ENCODE results near the gene KANK4. TPM values are rescaled to one million over a fixed set of nuclear protein-coding genes. Genes with fewer than 3 reads are reported as not detected.

KANK4 gene
- total RNA-seq, 4 donors from 2014 or later: 0.16 TPM; not detected in 3

DNA sequence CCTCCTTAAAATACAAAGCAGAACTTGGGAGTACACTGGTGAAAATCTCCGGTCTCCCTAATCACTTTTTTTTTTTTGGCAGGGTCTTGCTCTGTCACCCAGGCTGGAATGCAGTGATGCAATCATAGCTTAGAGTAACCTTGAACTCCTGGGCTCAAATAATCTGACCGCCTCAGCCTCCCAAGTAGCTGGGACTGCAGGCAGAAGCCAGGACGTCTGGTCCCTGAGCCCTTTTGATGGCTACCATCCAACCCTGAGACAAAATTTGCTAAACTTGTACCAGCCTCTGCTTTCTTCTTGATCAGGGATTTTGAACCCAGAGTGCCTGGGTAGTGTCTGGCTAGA is 120.5 kb downstream of the KANK4 start:
- no peaks in the 10 kb centered on the region for H3K36me3 ChIP-seq
- H3K4me1 ChIP-seq: no peaks in the 10 kb centered on the region
- ATAC-seq (no peak), DNase-seq (no peak)
- intact Hi-C loops (cut with DNase I; ENCODE audit: low total_unique reads) (no loop called here), in situ Hi-C loops (cut with MboI; ENCODE audit: low sequenced_read_pairs in 4 of 4) (loop anchor here in 2 of 4 donors (25.0 kb wide), 1 partner anchor 539 kb away; no protein-coding TSS in a partner anchor)
- no peak overlapping the region for H3K27ac ChIP-seq
- H3K9me3 ChIP-seq: no peaks in the 10 kb centered on the region
- TF ChIP-seq, protein P1, sequence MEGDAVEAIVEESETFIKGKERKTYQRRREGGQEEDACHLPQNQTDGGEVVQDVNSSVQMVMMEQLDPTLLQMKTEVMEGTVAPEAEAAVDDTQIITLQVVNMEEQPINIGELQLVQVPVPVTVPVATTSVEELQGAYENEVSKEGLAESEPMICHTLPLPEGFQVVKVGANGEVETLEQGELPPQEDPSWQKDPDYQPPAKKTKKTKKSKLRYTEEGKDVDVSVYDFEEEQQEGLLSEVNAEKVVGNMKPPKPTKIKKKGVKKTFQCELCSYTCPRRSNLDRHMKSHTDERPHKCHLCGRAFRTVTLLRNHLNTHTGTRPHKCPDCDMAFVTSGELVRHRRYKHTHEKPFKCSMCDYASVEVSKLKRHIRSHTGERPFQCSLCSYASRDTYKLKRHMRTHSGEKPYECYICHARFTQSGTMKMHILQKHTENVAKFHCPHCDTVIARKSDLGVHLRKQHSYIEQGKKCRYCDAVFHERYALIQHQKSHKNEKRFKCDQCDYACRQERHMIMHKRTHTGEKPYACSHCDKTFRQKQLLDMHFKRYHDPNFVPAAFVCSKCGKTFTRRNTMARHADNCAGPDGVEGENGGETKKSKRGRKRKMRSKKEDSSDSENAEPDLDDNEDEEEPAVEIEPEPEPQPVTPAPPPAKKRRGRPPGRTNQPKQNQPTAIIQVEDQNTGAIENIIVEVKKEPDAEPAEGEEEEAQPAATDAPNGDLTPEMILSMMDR (IDR thresholded peaks at IDR 0.05 in 4 of 5, conservative IDR thresholded peaks at IDR 0.05 in 1 of 5): no peak
- TF ChIP-seq POLR2A (IDR thresholded peaks at IDR 0.05): no peak
- H3K4me3 ChIP-seq: no peak overlapping the region
- peaks cover 16 to 27% (median 20%) of the 10 kb centered on the region in 3 donors for H3K27me3 ChIP-seq

DNA sequence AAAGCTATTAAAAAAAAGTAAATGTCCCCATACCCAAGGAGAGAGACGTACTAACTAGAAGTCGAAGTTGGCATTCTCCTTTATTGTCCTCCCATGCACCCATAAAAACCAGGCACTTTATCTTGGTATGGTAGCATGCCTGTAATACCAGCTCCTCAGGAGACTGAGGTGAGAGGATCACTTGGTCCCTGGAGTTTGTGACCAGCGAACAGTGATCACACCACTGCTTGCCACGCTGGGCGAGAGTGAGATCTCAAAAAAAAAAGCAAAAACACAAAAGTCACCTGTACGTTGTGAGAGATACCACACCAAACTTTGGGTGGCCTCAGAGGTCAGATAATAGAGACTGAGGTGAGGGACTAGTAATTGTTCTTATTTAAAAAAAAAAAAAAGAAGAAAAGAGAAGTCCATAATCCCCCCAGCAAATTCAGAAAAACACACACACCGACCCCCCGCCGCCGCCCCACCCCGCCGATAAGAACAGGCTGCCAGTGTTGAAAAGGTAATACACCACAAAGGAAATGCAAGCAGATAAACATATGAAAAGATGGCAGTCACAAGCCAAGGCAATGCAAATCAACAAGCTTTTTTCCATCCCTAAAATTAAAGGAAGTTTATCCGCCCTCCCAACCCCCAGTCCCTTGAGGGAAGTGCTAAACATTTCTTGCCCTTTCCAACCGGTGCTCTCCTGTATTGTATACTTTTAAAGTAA is 121.0 kb downstream of the KANK4 start:
- no peaks in the 10 kb centered on the region for H3K36me3 ChIP-seq
- intact Hi-C loops (cut with DNase I; ENCODE audit: low total_unique reads) (no loop called here), in situ Hi-C loops (cut with MboI; ENCODE audit: low sequenced_read_pairs in 4 of 4) (loop anchor here in 2 of 4 donors (25.0 kb wide), 1 partner anchor 539 kb away; no protein-coding TSS in a partner anchor)
- DNase-seq: no peak
- no peak overlapping the region for H3K4me3 ChIP-seq
- no peaks in the 10 kb centered on the region for H3K4me1 ChIP-seq
- H3K27ac ChIP-seq: no peak overlapping the region
- H3K27me3 ChIP-seq: peaks cover 16 to 29% (median 20%) of the 10 kb centered on the region in 3 donors
- no peaks in the 10 kb centered on the region for H3K9me3 ChIP-seq
- ATAC-seq: no peak
- no peak for TF ChIP-seq POLR2A (IDR thresholded peaks at IDR 0.05)
- TF ChIP-seq, protein P1 (IDR thresholded peaks at IDR 0.05 in 4 of 5, conservative IDR thresholded peaks at IDR 0.05 in 1 of 5): no peak

DNA sequence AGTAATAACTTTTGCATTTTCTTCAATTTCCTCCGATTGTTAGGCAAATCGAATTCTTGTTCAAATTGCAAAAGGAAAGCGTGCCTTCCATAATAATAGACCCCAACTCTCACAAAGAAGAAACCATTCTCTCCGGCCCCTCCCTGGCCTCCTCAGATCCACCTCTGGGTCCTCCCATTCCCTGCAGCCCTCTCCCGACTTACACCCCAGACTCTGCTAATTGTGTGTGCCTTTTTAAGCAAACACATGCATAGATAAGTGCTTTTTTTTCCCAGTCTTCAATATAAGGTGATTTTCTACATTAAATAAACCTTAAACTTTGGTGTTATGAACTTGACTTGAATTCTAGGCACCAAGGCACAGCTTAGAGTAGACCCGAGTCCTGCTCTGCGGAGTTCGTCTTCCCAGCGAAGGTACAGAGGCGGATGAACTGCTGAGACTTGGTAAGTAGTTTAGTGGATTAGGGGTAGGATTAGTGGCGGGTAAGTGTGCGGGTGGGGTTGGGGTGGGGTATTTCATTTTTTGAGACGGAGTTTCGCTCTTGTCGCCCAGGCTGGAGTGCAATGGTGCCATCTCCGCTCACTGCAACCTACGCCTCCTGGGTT is 123.0 kb downstream of the KANK4 start:
- TF ChIP-seq, protein P1 (IDR thresholded peaks at IDR 0.05 in 4 of 5, conservative IDR thresholded peaks at IDR 0.05 in 1 of 5): no peak
- no peak for TF ChIP-seq POLR2A (IDR thresholded peaks at IDR 0.05)
- no peaks in the 10 kb centered on the region for H3K36me3 ChIP-seq
- no peak overlapping the region for H3K27ac ChIP-seq
- ATAC-seq (no peak), DNase-seq (no peak)
- no peaks in the 10 kb centered on the region for H3K4me1 ChIP-seq
- H3K27me3 ChIP-seq: peaks cover 16 to 29% (median 20%) of the 10 kb centered on the region in 3 donors
- intact Hi-C loops (cut with DNase I; ENCODE audit: low total_unique reads) (no loop called here), in situ Hi-C loops (cut with MboI; ENCODE audit: low sequenced_read_pairs in 4 of 4) (loop anchor here in 2 of 4 donors (25.0 kb wide), 1 partner anchor 541 kb away; no protein-coding TSS in a partner anchor)
- H3K9me3 ChIP-seq: no peaks in the 10 kb centered on the region
- H3K4me3 ChIP-seq: no peak overlapping the region

DNA sequence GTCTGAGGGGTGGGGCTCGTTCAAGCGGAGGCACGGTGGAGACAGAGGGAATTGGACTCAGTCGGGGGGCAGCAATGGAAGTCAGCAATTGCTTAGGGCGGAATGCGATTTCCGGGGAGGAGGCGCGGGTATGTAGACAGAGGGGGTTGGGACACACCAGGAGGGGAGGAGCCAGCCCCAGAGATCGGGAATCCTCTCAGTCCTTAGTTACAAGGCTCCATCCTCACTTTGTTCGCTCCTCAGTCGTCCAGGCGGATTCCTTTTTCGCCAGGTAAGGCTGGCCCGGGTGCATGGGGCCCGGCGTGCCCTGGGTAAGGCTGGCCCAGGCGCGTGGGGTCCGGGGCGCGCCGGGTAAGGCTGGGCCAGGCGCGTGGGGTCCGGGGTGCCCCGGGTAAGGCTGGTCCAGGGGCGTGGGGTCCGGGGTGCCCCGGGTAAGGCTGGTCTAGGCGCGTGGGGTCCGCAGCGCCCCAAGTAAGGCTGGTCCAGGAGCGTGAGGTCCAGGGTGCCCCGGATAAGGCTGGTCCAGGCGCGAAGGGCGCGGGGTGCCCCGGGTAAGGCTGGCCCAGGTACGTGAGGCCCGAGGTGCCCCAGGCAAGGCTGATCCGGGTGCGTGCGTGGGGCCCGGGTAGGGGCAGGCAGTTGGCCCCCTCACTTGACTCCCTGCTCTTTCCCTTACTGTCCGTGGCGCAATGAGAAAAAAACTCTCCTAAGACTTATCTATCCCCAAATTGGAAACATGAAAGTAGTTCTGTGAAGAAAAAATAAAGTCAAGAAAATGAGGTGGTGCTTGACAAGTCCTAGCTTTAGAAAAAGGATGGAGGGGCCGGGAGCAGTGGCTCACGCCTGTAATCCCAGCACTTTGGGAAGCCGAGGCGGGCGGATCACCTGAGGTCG is 124.3 kb downstream of the KANK4 start, which contains the start of gene L1TD1:
L1TD1 (plus strand) TSS at position 199 of the 894 bp plus-strand sequence. CDS start 11,780 bp downstream, outside the sequence.
- peaks cover 16 to 29% (median 20%) of the 10 kb centered on the region in 3 donors for H3K27me3 ChIP-seq
- H3K9me3 ChIP-seq: no peaks in the 10 kb centered on the region
- H3K27ac ChIP-seq: no peak within 1 kb of the TSS
- no peak for DNase-seq
- in situ Hi-C loops (cut with MboI; ENCODE audit: low sequenced_read_pairs in 4 of 4) (loop anchor here in 2 of 4 donors (25.0 kb wide), 1 partner anchor 542 kb away; no protein-coding TSS in a partner anchor), intact Hi-C loops (cut with DNase I; ENCODE audit: low total_unique reads) (no loop called here)
- no peaks in the 10 kb centered on the region for H3K4me1 ChIP-seq
- H3K36me3 ChIP-seq: no peaks in the 10 kb centered on the region
- no peak within 1 kb of the TSS for H3K4me3 ChIP-seq
- no peak for ATAC-seq
- TF ChIP-seq POLR2A (IDR thresholded peaks at IDR 0.05): no peak
- TF ChIP-seq, protein P1 (IDR thresholded peaks at IDR 0.05 in 4 of 5, conservative IDR thresholded peaks at IDR 0.05 in 1 of 5): no peak

All from gastrocnemius medialis (tissue), 4 donors.